ENCODE data around the gene SYT9. TPM values are rescaled to one million over a fixed set of nuclear protein-coding genes. Genes with fewer than 3 reads are reported as not detected.

The SYT9 gene
- total RNA-seq, 1 donor from 2014 or later, result 2.9 TPM

GRCh38 chr11:7299393-7299792 is 47.7 kb downstream of the SYT9 start:
- no peaks in the 10 kb centered on the region for H3K27me3 ChIP-seq
- no peak overlapping the region for H3K4me3 ChIP-seq
- no peaks in the 10 kb centered on the region for H3K4me1 ChIP-seq
- no peaks in the 10 kb centered on the region for H3K36me3 ChIP-seq
- H3K27ac ChIP-seq, result no peak overlapping the region
- intact Hi-C loops (cut with DNase I), result no loop called here
- no peak for DNase-seq (ENCODE audit: extremely low spot score in 2 of 2)
- no peaks in the 10 kb centered on the region for H3K9me3 ChIP-seq
- TF ChIP-seq POLR2A (IDR thresholded peaks at IDR 0.05), result no peak
- no peak for TF ChIP-seq CTCF (IDR thresholded peaks at IDR 0.05)
- TF ChIP-seq POLR2AphosphoS5 (IDR thresholded peaks at IDR 0.05; ENCODE audit: insufficient read depth in 1 of 2, low read depth in 1 of 2), result no peak

- H3K4me3 ChIP-seq, result no peak overlapping the region
- H3K27ac ChIP-seq, result no peak overlapping the region
- no peaks in the 10 kb centered on the region for H3K9me3 ChIP-seq
- intact Hi-C loops (cut with DNase I), result no loop called here
- TF ChIP-seq POLR2A (IDR thresholded peaks at IDR 0.05), result no peak
- TF ChIP-seq POLR2AphosphoS5 (IDR thresholded peaks at IDR 0.05; ENCODE audit: insufficient read depth in 1 of 2, low read depth in 1 of 2), result no peak
- TF ChIP-seq CTCF (IDR thresholded peaks at IDR 0.05), result no peak
- no peaks in the 10 kb centered on the region for H3K27me3 ChIP-seq
- no peak for DNase-seq (ENCODE audit: extremely low spot score in 2 of 2)
- H3K4me1 ChIP-seq, result no peaks in the 10 kb centered on the region
- H3K36me3 ChIP-seq, result no peaks in the 10 kb centered on the region
These were observed 48.6 kb downstream of the SYT9 start for GRCh38 chr11:7300281-7300680.

GRCh38 chr11:7303146-7303545 is 51.4 kb downstream of the SYT9 start:
- Histone ChIP-seq H3K9me3 (no peaks in the 10 kb centered on the region), H3K4me1 (no peaks in the 10 kb centered on the region), H3K36me3 (no peaks in the 10 kb centered on the region), H3K27ac (no peak overlapping the region), H3K27me3 (no peaks in the 10 kb centered on the region), H3K4me3 (no peak overlapping the region)
- no peak for DNase-seq (ENCODE audit: extremely low spot score in 2 of 2)
- intact Hi-C loops (cut with DNase I), result no loop called here
- TF ChIP-seq POLR2A (IDR thresholded peaks at IDR 0.05), result no peak
- no peak for TF ChIP-seq CTCF (IDR thresholded peaks at IDR 0.05)
- TF ChIP-seq POLR2AphosphoS5 (IDR thresholded peaks at IDR 0.05; ENCODE audit: insufficient read depth in 1 of 2, low read depth in 1 of 2), result no peak

- Histone ChIP-seq H3K27ac (no peak overlapping the region), H3K4me3 (no peak overlapping the region), H3K4me1 (no peaks in the 10 kb centered on the region), H3K36me3 (no peaks in the 10 kb centered on the region), H3K27me3 (no peaks in the 10 kb centered on the region), H3K9me3 (no peaks in the 10 kb centered on the region)
- no peak for TF ChIP-seq POLR2AphosphoS5 (IDR thresholded peaks at IDR 0.05; ENCODE audit: insufficient read depth in 1 of 2, low read depth in 1 of 2)
- no peak for TF ChIP-seq POLR2A (IDR thresholded peaks at IDR 0.05)
- no peak for TF ChIP-seq CTCF (IDR thresholded peaks at IDR 0.05)
- intact Hi-C loops (cut with DNase I), result no loop called here
- no peak for DNase-seq (ENCODE audit: extremely low spot score in 2 of 2)
These were observed 55.2 kb downstream of the SYT9 start for GRCh38 chr11:7306900-7307299.

GRCh38 chr11:7307836-7308235 is 56.1 kb downstream of the SYT9 start:
- Histone ChIP-seq H3K9me3 (no peaks in the 10 kb centered on the region), H3K4me1 (no peaks in the 10 kb centered on the region), H3K27me3 (no peaks in the 10 kb centered on the region), H3K36me3 (no peaks in the 10 kb centered on the region), H3K4me3 (no peak overlapping the region), H3K27ac (no peak overlapping the region)
- intact Hi-C loops (cut with DNase I), result no loop called here
- DNase-seq (ENCODE audit: extremely low spot score in 2 of 2), result no peak
- TF ChIP-seq CTCF (IDR thresholded peaks at IDR 0.05) (no peak), POLR2AphosphoS5 (IDR thresholded peaks at IDR 0.05; ENCODE audit: insufficient read depth in 1 of 2, low read depth in 1 of 2) (no peak), POLR2A (IDR thresholded peaks at IDR 0.05) (no peak)

Data from vagina (tissue), 2 donors.